ENCODE measurements around the gene ARL15.
"Not testable (repeated sequence)": the region's sequence is repeated elsewhere in the genome, so short reads cannot be mapped to it uniquely, and the experiment has no call there.

ARL15 gene

DNA sequence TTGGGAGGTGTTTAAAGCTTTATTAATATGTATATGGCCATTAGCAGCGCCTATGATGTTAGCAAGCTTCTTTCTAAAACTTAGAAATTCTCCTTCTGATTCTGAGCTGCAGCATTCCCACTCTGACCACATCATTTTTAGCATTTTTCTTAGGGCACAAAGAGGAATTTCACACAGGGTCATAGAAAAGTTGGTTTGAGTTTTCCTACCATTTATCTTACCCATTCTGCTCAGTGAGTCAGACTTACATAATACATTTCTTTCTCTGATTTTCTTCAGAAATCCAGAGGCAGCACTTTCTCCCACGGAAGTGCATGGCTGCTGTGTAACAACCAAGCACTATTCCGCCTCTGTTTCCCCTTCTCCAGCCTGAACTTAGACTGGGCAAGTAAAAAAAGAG lies 246.6 kb downstream of the ARL15 start:
- H3K4me1 Mint-ChIP-seq: peaks cover 18% of the 10 kb centered on the region
- peaks cover 27% of the 10 kb centered on the region for H3K36me3 Mint-ChIP-seq (ENCODE audit: low read depth)
- H3K27me3 Mint-ChIP-seq (ENCODE audit: low read depth, poor library complexity): no peaks in the 10 kb centered on the region
- TF ChIP-seq, protein P1, sequence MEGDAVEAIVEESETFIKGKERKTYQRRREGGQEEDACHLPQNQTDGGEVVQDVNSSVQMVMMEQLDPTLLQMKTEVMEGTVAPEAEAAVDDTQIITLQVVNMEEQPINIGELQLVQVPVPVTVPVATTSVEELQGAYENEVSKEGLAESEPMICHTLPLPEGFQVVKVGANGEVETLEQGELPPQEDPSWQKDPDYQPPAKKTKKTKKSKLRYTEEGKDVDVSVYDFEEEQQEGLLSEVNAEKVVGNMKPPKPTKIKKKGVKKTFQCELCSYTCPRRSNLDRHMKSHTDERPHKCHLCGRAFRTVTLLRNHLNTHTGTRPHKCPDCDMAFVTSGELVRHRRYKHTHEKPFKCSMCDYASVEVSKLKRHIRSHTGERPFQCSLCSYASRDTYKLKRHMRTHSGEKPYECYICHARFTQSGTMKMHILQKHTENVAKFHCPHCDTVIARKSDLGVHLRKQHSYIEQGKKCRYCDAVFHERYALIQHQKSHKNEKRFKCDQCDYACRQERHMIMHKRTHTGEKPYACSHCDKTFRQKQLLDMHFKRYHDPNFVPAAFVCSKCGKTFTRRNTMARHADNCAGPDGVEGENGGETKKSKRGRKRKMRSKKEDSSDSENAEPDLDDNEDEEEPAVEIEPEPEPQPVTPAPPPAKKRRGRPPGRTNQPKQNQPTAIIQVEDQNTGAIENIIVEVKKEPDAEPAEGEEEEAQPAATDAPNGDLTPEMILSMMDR (IDR thresholded peaks at IDR 0.05): no peak
- DNase-seq: no peak
- no peak overlapping the region for H3K4me3 Mint-ChIP-seq
- H3K27ac Mint-ChIP-seq: no peak overlapping the region
- peaks cover 13% of the 10 kb centered on the region for H3K9me3 Mint-ChIP-seq

DNA sequence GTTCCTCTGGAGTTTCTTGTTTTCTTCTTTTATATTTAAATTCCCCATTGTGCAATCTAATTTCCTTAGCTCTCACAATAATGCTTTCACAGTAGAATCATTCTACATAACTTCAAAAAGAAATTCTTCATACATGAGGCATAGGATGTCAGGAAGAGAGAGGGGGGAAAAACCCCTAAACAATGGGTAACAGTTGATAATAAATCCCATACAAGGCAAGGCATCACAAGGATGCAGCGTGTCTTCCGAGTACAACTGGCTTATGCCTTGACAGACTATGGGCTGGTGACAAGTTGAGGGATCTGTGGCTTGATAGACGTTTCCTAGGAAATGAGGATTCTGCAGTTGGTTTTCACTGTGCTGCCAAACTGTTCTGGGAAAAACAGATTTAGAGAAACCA lies 247.4 kb downstream of the ARL15 start:
- TF ChIP-seq, protein P1 (IDR thresholded peaks at IDR 0.05): no peak
- no peak overlapping the region for H3K27ac Mint-ChIP-seq
- H3K4me3 Mint-ChIP-seq: no peak overlapping the region
- H3K27me3 Mint-ChIP-seq (ENCODE audit: low read depth, poor library complexity): no peaks in the 10 kb centered on the region
- peaks cover 32% of the 10 kb centered on the region for H3K36me3 Mint-ChIP-seq (ENCODE audit: low read depth)
- peaks cover 13% of the 10 kb centered on the region for H3K9me3 Mint-ChIP-seq
- no peak for DNase-seq
- peaks cover 17% of the 10 kb centered on the region for H3K4me1 Mint-ChIP-seq

DNA sequence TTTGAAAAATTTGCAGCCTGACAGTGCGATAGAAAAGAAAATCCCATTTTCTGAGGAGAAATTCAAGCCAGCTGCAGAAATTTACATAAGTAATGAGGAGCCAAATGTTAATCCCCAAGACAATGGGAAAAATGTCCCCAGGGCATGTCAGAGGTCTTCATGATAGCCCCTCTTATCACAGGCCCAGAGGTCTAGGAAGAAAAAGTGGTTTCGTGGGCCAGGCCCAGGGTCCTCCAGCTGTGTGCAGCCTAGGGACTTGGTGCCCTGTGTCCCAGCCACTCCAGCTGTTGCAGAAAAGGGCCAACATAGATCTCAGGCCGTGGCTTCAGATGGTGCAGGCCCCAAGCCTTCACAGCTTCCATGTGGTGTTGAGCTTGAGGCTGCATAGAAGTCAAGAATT lies 249.5 kb downstream of the ARL15 start:
- peaks cover 32% of the 10 kb centered on the region for H3K36me3 Mint-ChIP-seq (ENCODE audit: low read depth)
- not testable (repeated sequence) for DNase-seq; H3K27ac Mint-ChIP-seq; H3K27me3 Mint-ChIP-seq (ENCODE audit: low read depth, poor library complexity); H3K4me3 Mint-ChIP-seq
- H3K4me1 Mint-ChIP-seq: peaks cover 14% of the 10 kb centered on the region
- peaks cover 13% of the 10 kb centered on the region for H3K9me3 Mint-ChIP-seq

DNA sequence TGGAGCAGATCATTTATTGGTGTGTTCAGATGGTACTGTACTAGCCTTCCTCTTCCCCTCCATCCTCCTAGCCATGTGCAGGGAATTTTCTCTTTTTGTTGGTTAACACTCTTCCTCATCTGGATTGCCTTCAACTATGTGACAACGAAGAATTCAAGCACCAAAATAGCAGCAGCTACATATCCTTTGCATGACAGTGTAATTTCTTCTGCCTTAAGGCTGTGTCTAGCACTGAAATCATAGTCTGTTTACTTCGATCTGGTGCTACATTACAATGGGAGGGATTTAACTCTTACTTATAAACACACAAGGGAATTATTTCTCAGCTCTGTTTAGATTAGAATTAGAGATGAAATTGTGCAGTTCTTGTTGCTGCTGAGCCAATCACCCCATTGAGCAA lies 260.4 kb downstream of the ARL15 start:
- H3K27me3 Mint-ChIP-seq (ENCODE audit: low read depth, poor library complexity): no peaks in the 10 kb centered on the region
- no peaks in the 10 kb centered on the region for H3K9me3 Mint-ChIP-seq
- peaks cover 11% of the 10 kb centered on the region for H3K4me1 Mint-ChIP-seq
- no peaks in the 10 kb centered on the region for H3K36me3 Mint-ChIP-seq (ENCODE audit: low read depth)
- no peak overlapping the region for H3K27ac Mint-ChIP-seq
- H3K4me3 Mint-ChIP-seq: no peak overlapping the region
- TF ChIP-seq, protein P1 (IDR thresholded peaks at IDR 0.05): no peak
- DNase-seq: no peak

DNA sequence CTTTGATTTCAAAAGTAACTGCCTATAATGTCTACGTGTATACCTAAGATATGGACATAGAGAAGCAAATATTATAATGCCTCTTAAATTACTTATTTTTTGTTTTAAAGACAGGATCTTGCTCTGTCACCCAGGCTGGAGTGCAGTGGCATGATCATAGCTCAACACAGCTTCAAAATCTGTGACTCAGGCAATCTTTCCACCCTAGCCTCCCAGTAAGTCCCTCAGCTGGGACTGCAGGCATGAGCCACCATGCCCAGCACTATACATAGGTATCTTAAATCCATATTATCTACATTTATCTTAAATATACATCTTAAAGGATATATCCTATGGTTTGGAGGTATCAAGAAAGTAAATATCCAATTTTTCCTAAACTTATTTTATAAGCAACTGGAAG lies 261.2 kb downstream of the ARL15 start:
- no peaks in the 10 kb centered on the region for H3K9me3 Mint-ChIP-seq
- H3K4me3 Mint-ChIP-seq: no peak overlapping the region
- DNase-seq: no peak
- H3K36me3 Mint-ChIP-seq (ENCODE audit: low read depth): no peaks in the 10 kb centered on the region
- TF ChIP-seq, protein P1 (IDR thresholded peaks at IDR 0.05): no peak
- peaks cover 11% of the 10 kb centered on the region for H3K4me1 Mint-ChIP-seq
- no peaks in the 10 kb centered on the region for H3K27me3 Mint-ChIP-seq (ENCODE audit: low read depth, poor library complexity)
- no peak overlapping the region for H3K27ac Mint-ChIP-seq

DNA sequence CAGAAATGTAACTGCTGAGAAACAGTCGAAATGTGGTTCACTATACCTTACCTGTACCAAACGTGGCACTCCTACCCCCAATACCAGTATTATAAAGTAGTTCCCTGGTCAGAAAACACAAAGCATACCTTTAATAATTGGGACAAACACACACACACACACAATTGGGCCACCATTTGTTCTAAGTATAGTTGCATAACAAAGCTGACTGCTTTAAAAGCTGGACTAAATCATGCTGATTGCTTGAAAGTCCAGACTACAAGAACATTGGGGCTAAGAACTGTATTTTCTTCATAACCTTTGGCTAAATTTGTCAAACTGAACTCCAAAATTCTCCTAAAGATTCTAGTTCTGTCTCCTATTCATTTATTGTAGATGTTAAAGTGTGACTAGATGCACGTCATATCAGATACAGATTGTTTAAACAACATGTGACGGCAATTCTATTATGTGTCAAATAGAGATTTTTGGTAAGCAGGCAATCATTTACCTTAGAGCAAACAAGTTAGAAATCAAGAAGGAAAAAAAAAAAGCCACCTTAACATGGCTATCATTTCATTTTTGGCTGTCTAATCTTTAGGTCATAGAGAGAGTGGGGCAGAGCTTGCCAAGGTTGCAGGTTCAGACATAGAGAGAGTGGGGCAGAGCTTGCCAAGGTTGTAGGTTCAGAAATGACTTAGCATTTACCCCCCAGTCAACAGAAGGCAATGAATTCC lies 265.1 kb downstream of the ARL15 start:
- no peak overlapping the region for H3K27ac Mint-ChIP-seq
- H3K9me3 Mint-ChIP-seq: no peaks in the 10 kb centered on the region
- H3K4me1 Mint-ChIP-seq: peaks cover 7% of the 10 kb centered on the region
- H3K27me3 Mint-ChIP-seq (ENCODE audit: low read depth, poor library complexity): no peaks in the 10 kb centered on the region
- no peak for DNase-seq
- H3K36me3 Mint-ChIP-seq (ENCODE audit: low read depth): no peaks in the 10 kb centered on the region
- TF ChIP-seq, protein P1 (IDR thresholded peaks at IDR 0.05): no peak
- no peak overlapping the region for H3K4me3 Mint-ChIP-seq

DNA sequence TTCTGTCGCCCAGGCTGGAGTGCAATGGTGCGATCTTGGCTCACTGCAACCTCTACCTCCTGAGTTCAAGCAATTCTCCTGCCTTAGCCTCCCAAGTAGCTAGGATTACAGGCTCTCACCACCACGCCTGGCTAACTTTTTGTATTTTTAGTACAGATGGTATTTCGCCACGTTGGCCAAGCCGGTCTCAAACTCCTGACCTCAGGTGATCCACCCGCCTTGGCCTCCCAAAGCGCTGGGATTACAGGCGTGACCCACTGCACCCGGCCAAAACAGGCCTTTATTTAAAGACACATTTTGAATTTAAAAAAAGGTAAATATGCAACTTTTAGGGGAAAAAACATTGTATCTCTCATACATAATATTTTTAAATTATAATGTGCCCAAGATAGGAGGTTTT lies 266.1 kb downstream of the ARL15 start:
- not testable (repeated sequence) for H3K4me3 Mint-ChIP-seq; H3K9me3 Mint-ChIP-seq; DNase-seq; H3K4me1 Mint-ChIP-seq; H3K36me3 Mint-ChIP-seq (ENCODE audit: low read depth); H3K27me3 Mint-ChIP-seq (ENCODE audit: low read depth, poor library complexity); H3K27ac Mint-ChIP-seq

Measured in nephron progenitor cell (in vitro differentiated cells).